HEK293 (cell line): ENCODE results near the gene NSD1.

Experiments used
- CTCF ChIA-PET: fragments of 350-600 bp; formaldehyde crosslinking; extraction: SDS; loops from one replicate; lab custom pipeline; 2021; ENCODE audit warnings: antibody characterized with exemption; lab: Yijun Ruan, JAX
- POLR2A ChIA-PET: fragments of 300-600 bp; formaldehyde crosslinking; extraction: SDS; loops from one replicate; lab custom pipeline; 2020; ENCODE audit warnings: antibody characterized with exemption, inconsistent platforms; lab: Yijun Ruan, JAX
- H3K27ac ChIP-seq: fragments of 200-500 bp; sonication (Bioruptor generic); 2 replicates; pipeline ENCODE4 v1.5.1; 2014; ENCODE audit warnings: low read depth, low read length, control low read depth, inconsistent platforms; ENCODE audit errors: extremely low read depth
- H3K36me3 ChIP-seq, 2 experiments: fragments of 200-500 bp in 1 of 2; sonication (Bioruptor generic) in 1 of 2; 1 replicate in 1 of 2; 2 replicates in 1 of 2; pipeline ENCODE4 v1.5.1; 2014 to 2017; ENCODE audit warnings: inconsistent platforms in 2 of 2, low read length in 2 of 2; ENCODE audit not compliant: control insufficient read depth in 2 of 2, insufficient read depth in 1 of 2
- H3K4me1 ChIP-seq: fragments of 200-500 bp; sonication (Bioruptor generic); 2 replicates; pipeline ENCODE4 v1.5.1; 2014; ENCODE audit warnings: mild to moderate bottlenecking, low read length, inconsistent platforms; ENCODE audit not compliant: control insufficient read depth, insufficient read depth
- H3K4me3 ChIP-seq: 2 replicates; pipeline ENCODE4 v1.5.1; 2011; ENCODE audit warnings: low read depth, mild to moderate bottlenecking, control low read depth, low read length, moderate library complexity
- H3K9me3 ChIP-seq: fragments of 200-500 bp; sonication (Bioruptor generic); 2 replicates; pipeline ENCODE4 v1.5.1; 2014; ENCODE audit warnings: low read depth, low read length, inconsistent platforms; ENCODE audit not compliant: control insufficient read depth, insufficient read depth
- BCL11A ChIP-seq: fragments of 450-650 bp; formaldehyde crosslinking; IDR thresholded peaks from 2 replicates; pipeline ENCODE4 v1.5.1; 2016; ENCODE audit warnings: low read depth, missing biosample characterization, missing genetic modification characterization
- CTCF ChIP-seq: fragments of 450-650 bp; formaldehyde crosslinking; IDR thresholded peaks from 2 replicates; pipeline ENCODE4 v1.5.1; 2016; ENCODE audit warnings: missing biosample characterization, missing genetic modification characterization
- GLIS1 ChIP-seq: fragments of 450-650 bp; formaldehyde crosslinking; IDR thresholded peaks from 2 replicates; pipeline ENCODE4 v1.5.1; 2016; ENCODE audit warnings: missing biosample characterization, missing genetic modification characterization
- GLIS2 ChIP-seq: fragments of 450-650 bp; formaldehyde crosslinking; IDR thresholded peaks from 2 replicates; pipeline ENCODE4 v1.5.1; 2016; ENCODE audit warnings: missing biosample characterization, missing genetic modification characterization
- OVOL3 ChIP-seq: fragments of 450-650 bp; formaldehyde crosslinking; IDR thresholded peaks from 2 replicates; pipeline ENCODE4 v1.5.1; 2016; ENCODE audit warnings: missing biosample characterization, missing genetic modification characterization
- SP3 ChIP-seq: fragments of 450-650 bp; formaldehyde crosslinking; IDR thresholded peaks from 2 replicates; pipeline ENCODE4 v1.5.1; 2016; ENCODE audit warnings: missing biosample characterization, missing genetic modification characterization
- YY2 ChIP-seq: fragments of 450-650 bp; formaldehyde crosslinking; IDR thresholded peaks from 2 replicates; pipeline ENCODE4 v1.5.1; 2016; ENCODE audit warnings: missing biosample characterization, missing genetic modification characterization
- ZEB2 ChIP-seq: fragments of 450-650 bp; formaldehyde crosslinking; IDR thresholded peaks from 2 replicates; pipeline ENCODE4 v1.5.1; 2016; ENCODE audit warnings: missing biosample characterization, missing genetic modification characterization
- ZFP41 ChIP-seq: fragments of 450-650 bp; formaldehyde crosslinking; IDR thresholded peaks from 2 replicates; pipeline ENCODE4 v1.5.1; 2016; ENCODE audit warnings: missing biosample characterization, missing genetic modification characterization, borderline replicate concordance
- ZIC2 ChIP-seq: fragments of 450-650 bp; formaldehyde crosslinking; IDR thresholded peaks from 2 replicates; pipeline ENCODE4 v1.5.1; 2016; ENCODE audit warnings: missing biosample characterization, missing genetic modification characterization
- ZNF133 ChIP-seq: fragments of 450-650 bp; formaldehyde crosslinking; IDR thresholded peaks from 2 replicates; pipeline ENCODE4 v1.5.1; 2016; ENCODE audit warnings: missing biosample characterization, missing genetic modification characterization
- ZNF155 ChIP-seq: fragments of 450-650 bp; formaldehyde crosslinking; IDR thresholded peaks from 2 replicates; pipeline ENCODE4 v1.5.1; 2016; ENCODE audit warnings: missing biosample characterization, missing genetic modification characterization
- ZNF169 ChIP-seq: fragments of 450-650 bp; formaldehyde crosslinking; IDR thresholded peaks from 2 replicates; pipeline ENCODE4 v1.5.1; 2016; ENCODE audit warnings: missing biosample characterization, missing genetic modification characterization
- ZNF184 ChIP-seq: fragments of 450-650 bp; IDR thresholded peaks from 2 replicates; pipeline ENCODE4 v1.5.1; 2018; ENCODE audit warnings: missing biosample characterization, mild to moderate bottlenecking, missing genetic modification characterization
- ZNF2 ChIP-seq: fragments of 450-650 bp; formaldehyde crosslinking; IDR thresholded peaks from 2 replicates; pipeline ENCODE4 v1.5.1; 2016; ENCODE audit warnings: missing biosample characterization, missing genetic modification characterization
- ZNF202 ChIP-seq: fragments of 450-650 bp; formaldehyde crosslinking; IDR thresholded peaks from 2 replicates; pipeline ENCODE4 v1.5.1; 2016; ENCODE audit warnings: missing biosample characterization, missing genetic modification characterization, borderline replicate concordance
- ZNF280D ChIP-seq: fragments of 450-650 bp; formaldehyde crosslinking; IDR thresholded peaks from 2 replicates; pipeline ENCODE4 v1.5.1; 2016; ENCODE audit warnings: missing biosample characterization, missing genetic modification characterization
- ZNF302 ChIP-seq: fragments of 450-650 bp; formaldehyde crosslinking; IDR thresholded peaks from 2 replicates; pipeline ENCODE4 v1.5.1; 2016; ENCODE audit warnings: missing biosample characterization, missing genetic modification characterization, low read depth
- ZNF398 ChIP-seq: fragments of 450-650 bp; formaldehyde crosslinking; IDR thresholded peaks from 2 replicates; pipeline ENCODE4 v1.5.1; 2017; ENCODE audit warnings: missing biosample characterization, missing genetic modification characterization
- ZNF521 ChIP-seq: fragments of 450-650 bp; formaldehyde crosslinking; IDR thresholded peaks from 2 replicates; pipeline ENCODE4 v1.5.1; 2017; ENCODE audit warnings: missing biosample characterization, mild to moderate bottlenecking, missing genetic modification characterization
- ZNF558 ChIP-seq: fragments of 450-650 bp; formaldehyde crosslinking; IDR thresholded peaks from 2 replicates; pipeline ENCODE4 v1.5.1; 2016; ENCODE audit warnings: missing biosample characterization, missing genetic modification characterization
- ZNF571 ChIP-seq: fragments of 450-650 bp; formaldehyde crosslinking; IDR thresholded peaks from 2 replicates; pipeline ENCODE4 v1.5.0; 2017; ENCODE audit warnings: missing biosample characterization, missing genetic modification characterization
- ZNF621 ChIP-seq: fragments of 450-650 bp; formaldehyde crosslinking; IDR thresholded peaks from 2 replicates; pipeline ENCODE4 v1.5.1; 2017; ENCODE audit warnings: missing biosample characterization, missing genetic modification characterization
- ZNF654 ChIP-seq: fragments of 450-650 bp; formaldehyde crosslinking; IDR thresholded peaks from 2 replicates; pipeline ENCODE4 v1.5.1; 2016; ENCODE audit warnings: low read depth, missing biosample characterization, missing genetic modification characterization
- ZXDB ChIP-seq: fragments of 450-650 bp; formaldehyde crosslinking; IDR thresholded peaks from 2 replicates; pipeline ENCODE4 v1.5.1; 2016; ENCODE audit warnings: missing biosample characterization, missing genetic modification characterization

NSD1 gene

GRCh38 chr5:177335701-177336065, 202.1 kb downstream of the NSD1 start:
- Histone ChIP-seq H3K4me3 (no peak overlapping the region), H3K36me3 (peaks cover 11 to 91% of the 10 kb centered on the region in 2 experiments; a peak in 2 of 3 replicates), H3K4me1 (no peaks in the 10 kb centered on the region), H3K27ac (no peak overlapping the region), H3K9me3 (no peaks in the 10 kb centered on the region)
- ChIA-PET POLR2A (interaction anchor here (1.6 to 1.8 kb wide), 2 partner anchors 16 to 119 kb away, joined by 3 to 8 read pairs; partner anchors contain the start of gene LMAN2), CTCF (interaction anchor here (0.7 to 1.6 kb wide), 9 partner anchors 12 to 913 kb away, joined by 3 to 6 read pairs (median 5); no protein-coding TSS in a partner anchor)
- no peak for TF ChIP-seq ZNF558
- no peak for TF ChIP-seq ZNF302 (tag by site-specific recombination)
- TF ChIP-seq ZNF621 (tag by site-specific recombination), result no peak
- no peak for TF ChIP-seq SP3
- TF ChIP-seq ZXDB (tag by site-specific recombination), result no peak
- TF ChIP-seq ZNF202 (tag by site-specific recombination), result no peak
- TF ChIP-seq ZEB2, result no peak
- no peak for TF ChIP-seq OVOL3 (tag by site-specific recombination)

- ChIA-PET CTCF (interaction anchor here (0.7 to 1.6 kb wide), 11 partner anchors 9 to 913 kb away, joined by 3 to 6 read pairs (median 5); no protein-coding TSS in a partner anchor), POLR2A (interaction anchor here (0.5 to 1.8 kb wide), 4 partner anchors 15 to 118 kb away, joined by 3 to 8 read pairs (median 4); partner anchors contain the start of gene LMAN2)
- Histone ChIP-seq H3K4me3 (no peak overlapping the region), H3K36me3 (peaks cover 11 to 87% of the 10 kb centered on the region in 2 experiments; a peak in 2 of 3 replicates), H3K9me3 (no peaks in the 10 kb centered on the region), H3K4me1 (no peaks in the 10 kb centered on the region), H3K27ac (no peak overlapping the region)
- no peak for TF ChIP-seq ZNF169 (tag by site-specific recombination)
- no peak for TF ChIP-seq ZFP41 (tag by site-specific recombination)
- no peak for TF ChIP-seq ZNF184 (tag by site-specific recombination)
- no peak for TF ChIP-seq ZNF521 (tag by site-specific recombination)
- TF ChIP-seq ZNF280D (tag by site-specific recombination), result no peak
- TF ChIP-seq ZNF398 (tag by site-specific recombination), result no peak
- TF ChIP-seq YY2, result no peak
- peak; percentile 90 for TF ChIP-seq CTCF (tag by site-specific recombination)
- no peak for TF ChIP-seq ZNF155 (tag by site-specific recombination)
- no peak for TF ChIP-seq ZNF571 (tag by site-specific recombination)
- TF ChIP-seq GLIS2 (tag by site-specific recombination), result no peak
- TF ChIP-seq GLIS1, result peak; percentile 82
- no peak for TF ChIP-seq ZNF133 (tag by site-specific recombination)
- no peak for TF ChIP-seq BCL11A
- no peak for TF ChIP-seq ZNF654 (tag by site-specific recombination)
- peak; percentile 66; the same call in 1 of the 2 replicates for TF ChIP-seq ZNF2 (tag by site-specific recombination)
- TF ChIP-seq ZIC2 (tag by site-specific recombination), result peak; percentile 74
Measured at GRCh38 chr5:177336112-177336511, 202.5 kb downstream of the NSD1 start.
